GM12801 (cell line): ENCODE results near the gene ANO6.

Source experiments
- CTCF ChIP-seq: IDR thresholded peaks from one replicate; pipeline ENCODE4 v1.5.1; 2011; ENCODE audit warnings: control low read depth; ENCODE audit not compliant: insufficient read length; ENCODE audit errors: extremely low read depth

The ANO6 gene

GRCh38 chr12:45223868-45224267, 8.0 kb downstream of the ANO6 start:
- TF ChIP-seq CTCF = no peak

- no peak for TF ChIP-seq CTCF
These were observed 8.4 kb downstream of the ANO6 start for GRCh38 chr12:45224311-45224710.

GRCh38 chr12:45226021-45226420, 10.1 kb downstream of the ANO6 start:
- no peak for TF ChIP-seq CTCF

- TF ChIP-seq CTCF = no peak
These were observed 11.6 kb downstream of the ANO6 start for GRCh38 chr12:45227316-45228067.

GRCh38 chr12:45231515-45232145, 15.7 kb downstream of the ANO6 start:
- no peak for TF ChIP-seq CTCF

GRCh38 chr12:45232146-45232755, 16.4 kb downstream of the ANO6 start:
- no peak for TF ChIP-seq CTCF

GRCh38 chr12:45232756-45233372, 17.0 kb downstream of the ANO6 start:
- no peak for TF ChIP-seq CTCF
